HCT116 (cell line): ENCODE results near the gene AKT1.
A peak's percentile ranks its signal among the peaks of the same experiment; 100 is the strongest.

Source experiments
- EZH2phosphoT487 ChIP-seq: fragments of 200-600 bp; IDR thresholded peaks from 2 replicates; pipeline ENCODE4 v1.6.1; 2018; ENCODE audit warnings: antibody characterized with exemption, borderline replicate concordance
- POLR2A ChIP-seq: IDR thresholded peaks from 2 replicates; pipeline ENCODE4 v1.7.0; 2011; ENCODE audit warnings: borderline replicate concordance; ENCODE audit not compliant: insufficient read depth, insufficient read length; ENCODE audit errors: extremely low read depth
- POLR2AphosphoS5 ChIP-seq: IDR thresholded peaks from 2 replicates; pipeline ENCODE4 v1.6.1; 2011; ENCODE audit warnings: mild to moderate bottlenecking, low read depth, low read length, moderate library complexity
- YY1 ChIP-seq: IDR thresholded peaks from 2 replicates; pipeline ENCODE4 v1.6.1; 2011; ENCODE audit warnings: low read length, low read depth, moderate library complexity, mild to moderate bottlenecking; ENCODE audit not compliant: insufficient replicate concordance; ENCODE audit errors: extremely low read depth
- ZFX ChIP-seq: fragments of 450-650 bp; IDR thresholded peaks from 2 replicates; pipeline ENCODE4 v1.6.1; 2017
- TF ChIP-seq, protein P1 (sequence below), 3 experiments: fragments of 200-600 bp in 1 of 3; sonication (generic) in 1 of 3; IDR thresholded peaks in 2 of 3; conservative IDR thresholded peaks in 1 of 3; 2 replicates each; pipeline ENCODE4 v1.5.1; 2012 to 2017; ENCODE audit warnings: low read depth in 2 of 3, low read length in 2 of 3, antibody characterized with exemption in 1 of 3, borderline replicate concordance in 1 of 3, control low read depth in 1 of 3, mild to moderate bottlenecking in 1 of 3, mixed read lengths in 1 of 3, mixed run types in 1 of 3, moderate library complexity in 1 of 3; ENCODE audit not compliant: insufficient read depth in 1 of 3
- TF ChIP-seq, protein P2 (sequence below): IDR thresholded peaks from 2 replicates; pipeline ENCODE4 v1.6.1; 2012
- TF ChIP-seq, protein P3 (sequence below): IDR thresholded peaks from 2 replicates; pipeline ENCODE4 v1.6.1; 2012; ENCODE audit warnings: low read depth

DNA sequence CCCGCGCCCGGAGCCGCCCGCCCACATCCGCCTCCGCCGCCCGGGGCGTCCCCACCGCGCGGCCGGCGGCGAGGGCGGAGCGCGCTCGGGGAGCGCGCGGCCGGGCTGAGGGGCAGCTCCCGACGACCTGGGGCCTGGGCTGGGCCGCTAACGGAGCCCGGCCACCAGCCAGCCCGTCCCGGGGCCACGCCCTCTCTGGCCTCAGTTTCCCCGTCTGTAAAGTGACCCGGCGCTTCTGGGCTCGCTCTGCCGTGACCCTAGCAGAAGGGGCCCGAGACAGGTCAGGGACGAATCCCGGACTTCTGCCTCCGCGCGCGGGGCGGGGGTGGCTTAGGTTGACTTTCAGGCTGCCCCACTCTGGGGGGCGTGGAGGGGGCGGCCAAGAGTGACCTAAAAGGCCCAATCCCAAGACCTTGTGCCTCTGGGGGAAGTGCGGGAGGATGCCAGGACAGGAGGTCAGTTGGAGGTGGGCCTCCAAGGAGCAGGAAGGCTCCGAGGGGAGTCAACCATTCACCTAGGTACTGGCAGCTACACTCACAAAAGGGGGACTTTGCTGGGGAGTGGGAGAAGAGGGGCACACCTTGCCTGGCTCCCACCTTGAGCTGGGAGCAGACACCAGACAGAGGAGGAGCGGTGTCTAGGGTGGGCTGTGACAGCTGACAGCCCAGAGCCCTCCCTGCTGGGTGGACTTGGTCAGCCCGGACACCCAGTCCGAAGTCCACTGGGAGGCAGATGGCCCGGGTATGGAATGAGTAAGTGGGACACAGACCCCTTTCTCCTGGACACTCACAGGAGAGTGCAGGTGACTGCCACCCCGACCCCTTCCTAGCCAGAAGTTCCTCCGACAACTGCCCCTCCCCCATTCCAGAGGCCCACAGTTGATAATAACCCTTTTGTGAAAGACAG lies 486 bp upstream of the AKT1 start:
- TF ChIP-seq EZH2phosphoT487 (no peak), POLR2AphosphoS5 (peak; percentile 69), POLR2A (peak; percentile 57), ZFX (no peak; the same call in 1 of the 2 replicates), YY1 (no peak)
- TF ChIP-seq, protein P1, sequence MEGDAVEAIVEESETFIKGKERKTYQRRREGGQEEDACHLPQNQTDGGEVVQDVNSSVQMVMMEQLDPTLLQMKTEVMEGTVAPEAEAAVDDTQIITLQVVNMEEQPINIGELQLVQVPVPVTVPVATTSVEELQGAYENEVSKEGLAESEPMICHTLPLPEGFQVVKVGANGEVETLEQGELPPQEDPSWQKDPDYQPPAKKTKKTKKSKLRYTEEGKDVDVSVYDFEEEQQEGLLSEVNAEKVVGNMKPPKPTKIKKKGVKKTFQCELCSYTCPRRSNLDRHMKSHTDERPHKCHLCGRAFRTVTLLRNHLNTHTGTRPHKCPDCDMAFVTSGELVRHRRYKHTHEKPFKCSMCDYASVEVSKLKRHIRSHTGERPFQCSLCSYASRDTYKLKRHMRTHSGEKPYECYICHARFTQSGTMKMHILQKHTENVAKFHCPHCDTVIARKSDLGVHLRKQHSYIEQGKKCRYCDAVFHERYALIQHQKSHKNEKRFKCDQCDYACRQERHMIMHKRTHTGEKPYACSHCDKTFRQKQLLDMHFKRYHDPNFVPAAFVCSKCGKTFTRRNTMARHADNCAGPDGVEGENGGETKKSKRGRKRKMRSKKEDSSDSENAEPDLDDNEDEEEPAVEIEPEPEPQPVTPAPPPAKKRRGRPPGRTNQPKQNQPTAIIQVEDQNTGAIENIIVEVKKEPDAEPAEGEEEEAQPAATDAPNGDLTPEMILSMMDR (IDR thresholded peaks at IDR 0.05 in 2 of 3, conservative IDR thresholded peaks at IDR 0.05 in 1 of 3; ENCODE audit: borderline replicate concordance in 1 of 3, insufficient read depth in 1 of 3, low read depth in 2 of 3, low read length in 2 of 3) = no peak
- TF ChIP-seq, protein P2, sequence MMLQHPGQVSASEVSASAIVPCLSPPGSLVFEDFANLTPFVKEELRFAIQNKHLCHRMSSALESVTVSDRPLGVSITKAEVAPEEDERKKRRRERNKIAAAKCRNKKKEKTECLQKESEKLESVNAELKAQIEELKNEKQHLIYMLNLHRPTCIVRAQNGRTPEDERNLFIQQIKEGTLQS = no peak
- TF ChIP-seq, protein P3, sequence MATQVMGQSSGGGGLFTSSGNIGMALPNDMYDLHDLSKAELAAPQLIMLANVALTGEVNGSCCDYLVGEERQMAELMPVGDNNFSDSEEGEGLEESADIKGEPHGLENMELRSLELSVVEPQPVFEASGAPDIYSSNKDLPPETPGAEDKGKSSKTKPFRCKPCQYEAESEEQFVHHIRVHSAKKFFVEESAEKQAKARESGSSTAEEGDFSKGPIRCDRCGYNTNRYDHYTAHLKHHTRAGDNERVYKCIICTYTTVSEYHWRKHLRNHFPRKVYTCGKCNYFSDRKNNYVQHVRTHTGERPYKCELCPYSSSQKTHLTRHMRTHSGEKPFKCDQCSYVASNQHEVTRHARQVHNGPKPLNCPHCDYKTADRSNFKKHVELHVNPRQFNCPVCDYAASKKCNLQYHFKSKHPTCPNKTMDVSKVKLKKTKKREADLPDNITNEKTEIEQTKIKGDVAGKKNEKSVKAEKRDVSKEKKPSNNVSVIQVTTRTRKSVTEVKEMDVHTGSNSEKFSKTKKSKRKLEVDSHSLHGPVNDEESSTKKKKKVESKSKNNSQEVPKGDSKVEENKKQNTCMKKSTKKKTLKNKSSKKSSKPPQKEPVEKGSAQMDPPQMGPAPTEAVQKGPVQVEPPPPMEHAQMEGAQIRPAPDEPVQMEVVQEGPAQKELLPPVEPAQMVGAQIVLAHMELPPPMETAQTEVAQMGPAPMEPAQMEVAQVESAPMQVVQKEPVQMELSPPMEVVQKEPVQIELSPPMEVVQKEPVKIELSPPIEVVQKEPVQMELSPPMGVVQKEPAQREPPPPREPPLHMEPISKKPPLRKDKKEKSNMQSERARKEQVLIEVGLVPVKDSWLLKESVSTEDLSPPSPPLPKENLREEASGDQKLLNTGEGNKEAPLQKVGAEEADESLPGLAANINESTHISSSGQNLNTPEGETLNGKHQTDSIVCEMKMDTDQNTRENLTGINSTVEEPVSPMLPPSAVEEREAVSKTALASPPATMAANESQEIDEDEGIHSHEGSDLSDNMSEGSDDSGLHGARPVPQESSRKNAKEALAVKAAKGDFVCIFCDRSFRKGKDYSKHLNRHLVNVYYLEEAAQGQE = no peak
